Measurements from ENCODE around the gene BMP2.
A peak's percentile ranks its signal among the peaks of the same experiment; 100 is the strongest.

BMP2 gene

GRCh38 chr20:6746901-6747609, 20.4 kb upstream of the BMP2 start:
- H3K9me3 ChIP-seq (ENCODE audit: control insufficient read depth, insufficient read depth, low read length), result no peaks in the 10 kb centered on the region; the same call in 1 of the 2 replicates
- no peak overlapping the region for H3K9ac ChIP-seq (ENCODE audit: low read depth, low read length)
- no peaks in the 10 kb centered on the region for H3K36me3 ChIP-seq (ENCODE audit: insufficient read depth, low read length)

GRCh38 chr20:6750438-6750837, 17.0 kb upstream of the BMP2 start:
- H3K9ac ChIP-seq (ENCODE audit: low read depth, low read length), result no peak overlapping the region
- H3K36me3 ChIP-seq (ENCODE audit: insufficient read depth, low read length), result no peaks in the 10 kb centered on the region
- H3K9me3 ChIP-seq (ENCODE audit: control insufficient read depth, insufficient read depth, low read length), result no peaks in the 10 kb centered on the region
- H3K4me1 ChIP-seq (ENCODE audit: insufficient read depth, low read length), result no peaks in the 10 kb centered on the region

More at GRCh38 chr20:6746901-6747609, 20.4 kb upstream of the BMP2 start:
- no peaks in the 10 kb centered on the region for H3K4me1 ChIP-seq (ENCODE audit: insufficient read depth, low read length)

GRCh38 chr20:6756693-6757595, 10.5 kb upstream of the BMP2 start:
- Histone ChIP-seq H3K9ac (ENCODE audit: low read depth, low read length) (no peak overlapping the region), H3K36me3 (ENCODE audit: insufficient read depth, low read length) (no peaks in the 10 kb centered on the region), H3K4me1 (ENCODE audit: insufficient read depth, low read length) (no peaks in the 10 kb centered on the region), H3K9me3 (ENCODE audit: control insufficient read depth, insufficient read depth, low read length) (no peaks in the 10 kb centered on the region)

- Histone ChIP-seq H3K9me3 (ENCODE audit: control insufficient read depth, insufficient read depth, low read length) (no peaks in the 10 kb centered on the region), H3K4me1 (ENCODE audit: insufficient read depth, low read length) (peaks cover 21% of the 10 kb centered on the region; the same call in 1 of the 2 replicates)
Observed at GRCh38 chr20:6764619-6765018, 2.9 kb upstream of the BMP2 start.

GRCh38 chr20:6765469-6766058, 1.9 kb upstream of the BMP2 start:
- Histone ChIP-seq H3K36me3 (ENCODE audit: insufficient read depth, low read length) (no peaks in the 10 kb centered on the region), H3K9me3 (ENCODE audit: control insufficient read depth, insufficient read depth, low read length) (no peaks in the 10 kb centered on the region), H3K9ac (ENCODE audit: low read depth, low read length) (no peak overlapping the region), H3K4me1 (ENCODE audit: insufficient read depth, low read length) (peaks cover 21% of the 10 kb centered on the region; the same call in 1 of the 2 replicates)

More at GRCh38 chr20:6764619-6765018, 2.9 kb upstream of the BMP2 start:
- H3K36me3 ChIP-seq (ENCODE audit: insufficient read depth, low read length), result no peaks in the 10 kb centered on the region
- no peak overlapping the region for H3K9ac ChIP-seq (ENCODE audit: low read depth, low read length)

- H3K9me3 ChIP-seq (ENCODE audit: control insufficient read depth, insufficient read depth, low read length), result no peaks in the 10 kb centered on the region
- H3K4me1 ChIP-seq (ENCODE audit: insufficient read depth, low read length), result peaks cover 21% of the 10 kb centered on the region; the same call in 1 of the 2 replicates
- no peak overlapping the region for H3K9ac ChIP-seq (ENCODE audit: low read depth, low read length)
- no peaks in the 10 kb centered on the region for H3K36me3 ChIP-seq (ENCODE audit: insufficient read depth, low read length)
Observed at GRCh38 chr20:6766433-6766832, 1.1 kb upstream of the BMP2 start.

- no peaks in the 10 kb centered on the region for H3K36me3 ChIP-seq (ENCODE audit: insufficient read depth, low read length)
- peaks cover 21% of the 10 kb centered on the region; the same call in 1 of the 2 replicates for H3K4me1 ChIP-seq (ENCODE audit: insufficient read depth, low read length)
- peak overlapping the region; percentile 70; the same call in 1 of the 2 replicates for H3K9ac ChIP-seq (ENCODE audit: low read depth, low read length)
- H3K9me3 ChIP-seq (ENCODE audit: control insufficient read depth, insufficient read depth, low read length), result no peaks in the 10 kb centered on the region
Observed at GRCh38 chr20:6767126-6767535, 355 bp upstream of the BMP2 start.

- peaks cover 18% of the 10 kb centered on the region; the same call in 1 of the 2 replicates for H3K4me1 ChIP-seq (ENCODE audit: insufficient read depth, low read length)
- no peaks in the 10 kb centered on the region for H3K9me3 ChIP-seq (ENCODE audit: control insufficient read depth, insufficient read depth, low read length)
- H3K36me3 ChIP-seq (ENCODE audit: insufficient read depth, low read length), result no peaks in the 10 kb centered on the region
- peak overlapping the region; percentile 70; the same call in 1 of the 2 replicates for H3K9ac ChIP-seq (ENCODE audit: low read depth, low read length)
Observed at GRCh38 chr20:6768228-6769140, 998 bp downstream of the BMP2 start.

GRCh38 chr20:6769903-6770785, 2.7 kb downstream of the BMP2 start:
- H3K36me3 ChIP-seq (ENCODE audit: insufficient read depth, low read length), result no peaks in the 10 kb centered on the region
- H3K9me3 ChIP-seq (ENCODE audit: control insufficient read depth, insufficient read depth, low read length), result no peaks in the 10 kb centered on the region
- H3K9ac ChIP-seq (ENCODE audit: low read depth, low read length), result peak overlapping the region; percentile 70
- H3K4me1 ChIP-seq (ENCODE audit: insufficient read depth, low read length), result peaks cover 1% of the 10 kb centered on the region; the same call in 1 of the 2 replicates

GRCh38 chr20:6770786-6771100, 3.3 kb downstream of the BMP2 start:
- peak overlapping the region; percentile 70; the same call in 1 of the 2 replicates for H3K9ac ChIP-seq (ENCODE audit: low read depth, low read length)
- H3K4me1 ChIP-seq (ENCODE audit: insufficient read depth, low read length), result no peaks in the 10 kb centered on the region

GRCh38 chr20:6780433-6781190, 13.1 kb downstream of the BMP2 start:
- no peaks in the 10 kb centered on the region for H3K4me1 ChIP-seq (ENCODE audit: insufficient read depth, low read length)
- no peak overlapping the region for H3K9ac ChIP-seq (ENCODE audit: low read depth, low read length)

More at GRCh38 chr20:6770786-6771100, 3.3 kb downstream of the BMP2 start:
- Histone ChIP-seq H3K9me3 (ENCODE audit: control insufficient read depth, insufficient read depth, low read length) (no peaks in the 10 kb centered on the region), H3K36me3 (ENCODE audit: insufficient read depth, low read length) (no peaks in the 10 kb centered on the region)

GRCh38 chr20:6783752-6784151, 16.3 kb downstream of the BMP2 start:
- Histone ChIP-seq H3K36me3 (ENCODE audit: insufficient read depth, low read length) (no peaks in the 10 kb centered on the region; the same call in 1 of the 2 replicates), H3K9me3 (ENCODE audit: control insufficient read depth, insufficient read depth, low read length) (no peaks in the 10 kb centered on the region), H3K9ac (ENCODE audit: low read depth, low read length) (no peak overlapping the region)

More at GRCh38 chr20:6780433-6781190, 13.1 kb downstream of the BMP2 start:
- no peaks in the 10 kb centered on the region for H3K9me3 ChIP-seq (ENCODE audit: control insufficient read depth, insufficient read depth, low read length)
- H3K36me3 ChIP-seq (ENCODE audit: insufficient read depth, low read length), result no peaks in the 10 kb centered on the region; the same call in 1 of the 2 replicates

More at GRCh38 chr20:6783752-6784151, 16.3 kb downstream of the BMP2 start:
- H3K4me1 ChIP-seq (ENCODE audit: insufficient read depth, low read length), result no peaks in the 10 kb centered on the region; the same call in 1 of the 2 replicates
